ENCODE results near the gene MGST2.

The MGST2 gene

GRCh38 chr4:139643042-139643895 lies 22.4 kb upstream of the MGST2 start:
- no peak for DNase-seq (ENCODE audit: low read depth)

GRCh38 chr4:139645458-139645857 lies 20.2 kb upstream of the MGST2 start:
- DNase-seq (ENCODE audit: low read depth), result no peak

GRCh38 chr4:139647184-139647583 lies 18.4 kb upstream of the MGST2 start:
- no peak for DNase-seq (ENCODE audit: low read depth)

- no peak for DNase-seq (ENCODE audit: low read depth)
Measured at GRCh38 chr4:139647952-139648351, 17.7 kb upstream of the MGST2 start.

GRCh38 chr4:139651282-139652194 lies 14.1 kb upstream of the MGST2 start:
- no peak for DNase-seq (ENCODE audit: low read depth)

GRCh38 chr4:139654516-139654915 lies 11.1 kb upstream of the MGST2 start:
- no peak for DNase-seq (ENCODE audit: low read depth)

- DNase-seq (ENCODE audit: low read depth), result no peak
Measured at GRCh38 chr4:139655116-139655515, 10.5 kb upstream of the MGST2 start.

- no peak for DNase-seq (ENCODE audit: low read depth)
Measured at GRCh38 chr4:139656614-139657486, 8.8 kb upstream of the MGST2 start.

GRCh38 chr4:139658185-139658584 lies 7.4 kb upstream of the MGST2 start:
- DNase-seq (ENCODE audit: low read depth), result no peak

GRCh38 chr4:139658586-139659382 lies 6.8 kb upstream of the MGST2 start:
- no peak for DNase-seq (ENCODE audit: low read depth)

- no peak for DNase-seq (ENCODE audit: low read depth)
Measured at GRCh38 chr4:139659735-139660424, 5.7 kb upstream of the MGST2 start.

- DNase-seq (ENCODE audit: low read depth), result no peak
Measured at GRCh38 chr4:139660568-139661043, 5.0 kb upstream of the MGST2 start.

- DNase-seq (ENCODE audit: low read depth), result no peak
Measured at GRCh38 chr4:139663561-139664138, 2.0 kb upstream of the MGST2 start.

GRCh38 chr4:139664442-139664841 lies 1.2 kb upstream of the MGST2 start:
- DNase-seq (ENCODE audit: low read depth), result no peak

- no peak for DNase-seq (ENCODE audit: low read depth)
Measured at GRCh38 chr4:139665079-139665689, 435 bp upstream of the MGST2 start.

- DNase-seq (ENCODE audit: low read depth), result no peak
Measured at GRCh38 chr4:139666735-139667281, 1.2 kb downstream of the MGST2 start.

GRCh38 chr4:139668036-139668435 lies 2.4 kb downstream of the MGST2 start:
- no peak for DNase-seq (ENCODE audit: low read depth)

- DNase-seq (ENCODE audit: low read depth), result no peak
Measured at GRCh38 chr4:139668658-139669201, 3.1 kb downstream of the MGST2 start.

GRCh38 chr4:139669335-139669734 lies 3.7 kb downstream of the MGST2 start:
- DNase-seq (ENCODE audit: low read depth), result no peak
